IPS DF 4.7 (cell line): Measurements from ENCODE around the gene AFF3.

Experiments
- DNase-seq: peaks from one replicate; pipeline ENCODE4 v3.0.0-alpha.2; 2013; ENCODE audit warnings: low spot score; ENCODE audit errors: extremely low read depth

The AFF3 gene

DNA sequence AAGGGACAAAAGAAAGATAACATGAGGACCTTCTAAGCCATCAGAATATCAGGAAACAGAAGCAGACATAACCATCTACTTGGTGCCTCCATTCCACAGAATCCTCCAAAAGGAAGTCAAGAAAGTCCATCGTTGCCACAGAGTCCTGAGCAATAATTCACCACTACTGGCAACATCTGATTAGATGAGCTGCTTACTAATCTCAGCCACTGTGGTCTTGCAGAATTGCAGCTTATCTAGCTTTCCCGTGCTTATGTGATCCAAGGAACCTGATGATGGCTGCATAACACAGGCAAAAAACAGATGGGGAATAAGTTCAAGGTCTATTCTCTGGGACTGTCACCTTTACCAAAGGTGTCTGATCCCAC lies 278.5 kb downstream of the AFF3 start:
- no peak for DNase-seq

DNA sequence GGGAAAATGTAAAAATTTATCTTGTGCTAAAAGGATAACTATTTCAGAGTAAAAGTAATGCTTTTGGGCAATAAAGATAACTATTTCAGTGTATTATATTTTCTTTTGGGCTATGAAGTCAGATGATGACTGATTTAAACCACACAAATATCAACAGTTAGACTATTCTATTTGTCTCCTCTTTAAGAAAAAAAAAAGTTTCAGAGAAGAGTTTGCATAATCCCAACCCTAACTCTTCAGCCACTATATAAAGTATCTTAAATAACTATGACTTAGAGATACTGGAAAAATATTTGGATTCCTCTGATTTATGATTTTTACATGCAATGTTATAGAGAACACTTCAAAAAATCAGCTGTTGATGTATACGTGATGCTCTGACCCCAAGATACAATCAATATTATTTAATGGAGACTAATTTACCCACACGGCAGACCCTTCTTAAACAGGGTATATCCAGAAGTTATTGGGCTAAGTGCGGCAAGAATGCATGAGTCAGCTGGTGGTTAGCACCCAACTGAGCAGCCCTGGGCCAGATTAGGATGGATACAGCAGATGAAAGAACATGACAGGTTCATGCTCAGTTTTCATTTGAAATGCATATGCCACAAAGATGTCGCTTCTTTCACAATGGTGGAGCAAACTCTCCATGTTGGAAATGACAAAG lies 279.0 kb downstream of the AFF3 start:
- no peak for DNase-seq

DNA sequence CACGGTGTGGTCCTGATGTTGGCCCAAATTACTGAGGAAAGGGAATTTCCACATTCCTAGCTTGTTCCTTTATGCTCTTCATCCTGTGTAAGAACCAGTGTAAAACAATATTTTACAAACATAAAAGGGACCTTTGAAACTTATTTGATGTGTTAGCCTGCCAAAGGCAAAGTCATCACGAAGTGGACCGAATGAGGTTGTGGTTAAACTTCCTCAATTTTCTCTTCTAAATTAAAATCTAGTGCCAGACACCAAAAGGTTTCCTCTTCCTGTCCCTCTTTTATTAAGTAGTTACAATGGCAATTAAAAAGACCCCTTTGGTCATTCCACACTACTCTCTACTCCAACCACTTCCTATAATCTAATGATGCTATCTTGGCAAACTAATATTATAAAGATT lies 279.8 kb downstream of the AFF3 start:
- no peak for DNase-seq

DNA sequence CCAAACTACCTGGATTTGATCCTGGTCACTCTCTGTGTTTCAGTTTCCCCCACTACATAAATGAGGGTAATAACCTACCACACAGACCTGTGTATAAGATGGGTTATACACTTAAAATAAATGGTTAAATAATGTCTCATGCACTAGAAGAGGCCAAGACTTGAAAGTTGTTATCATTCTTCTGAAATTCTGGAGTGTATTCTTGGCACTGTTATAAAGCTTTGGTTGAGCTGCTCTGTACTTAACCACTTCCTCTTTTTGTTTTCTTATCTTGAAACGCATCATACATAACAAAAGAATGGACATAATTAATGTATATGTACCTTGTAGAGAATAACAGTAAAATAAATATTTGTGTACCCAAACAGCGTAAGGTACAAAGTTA lies 281.0 kb downstream of the AFF3 start:
- no peak for DNase-seq

DNA sequence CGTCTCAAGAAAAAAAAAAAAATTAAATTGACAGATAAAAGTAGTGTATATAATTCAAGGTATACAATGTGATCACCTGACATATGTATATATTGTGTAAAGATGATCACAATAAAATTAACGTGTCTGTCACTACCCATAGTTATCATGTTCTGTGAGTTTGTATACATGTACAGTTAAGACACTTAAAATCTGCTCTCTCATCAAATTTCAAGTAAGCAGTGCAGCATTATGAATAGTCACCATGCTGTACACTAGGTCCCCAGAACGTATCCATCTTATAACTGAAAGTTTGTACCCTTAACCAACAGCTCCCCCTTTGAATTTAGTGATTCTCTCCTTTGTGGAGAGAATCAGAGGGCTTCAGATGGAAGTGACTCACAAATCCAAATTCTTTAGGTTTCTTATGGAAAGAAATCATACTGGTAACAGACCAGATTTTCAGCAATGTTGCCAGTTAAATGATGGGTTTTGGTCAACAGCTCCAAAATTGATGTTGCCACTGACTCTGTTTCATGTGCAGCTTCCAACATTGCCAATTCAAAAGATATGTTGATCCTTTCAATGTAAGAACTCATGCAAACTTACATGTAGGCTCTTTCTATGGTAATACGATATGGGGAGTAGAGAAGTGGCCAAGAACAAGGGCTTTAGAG lies 281.5 kb downstream of the AFF3 start:
- no peak for DNase-seq

DNA sequence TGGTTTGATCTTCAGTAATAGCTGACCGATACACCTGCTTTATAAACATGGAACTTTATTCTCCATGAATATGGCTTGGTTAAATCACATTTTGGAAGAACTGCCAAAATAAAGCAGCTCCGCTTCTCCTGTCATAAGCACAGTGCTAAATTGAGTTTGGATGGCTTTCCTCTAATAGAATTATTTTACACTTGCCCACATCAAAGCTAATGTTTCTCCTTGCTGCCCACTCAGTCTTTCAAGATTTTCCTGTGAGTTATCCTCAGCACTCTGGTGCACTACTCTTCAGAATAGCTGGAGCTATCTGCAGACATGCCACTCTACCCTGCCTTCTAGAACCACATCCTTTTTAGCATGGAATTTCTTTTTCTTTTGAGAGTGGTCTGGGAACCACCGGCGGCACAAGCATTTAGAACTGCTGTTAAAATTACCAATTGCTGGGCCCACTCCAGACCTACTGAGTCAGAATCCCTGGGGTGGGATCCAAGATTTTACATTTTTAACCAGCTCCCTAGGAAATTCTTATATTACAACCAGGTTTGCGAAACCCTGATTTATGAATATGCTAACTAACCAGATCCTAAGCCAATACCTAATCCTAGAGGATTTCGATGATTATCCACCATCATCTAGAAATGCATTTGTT lies 283.3 kb downstream of the AFF3 start:
- DNase-seq: no peak

DNA sequence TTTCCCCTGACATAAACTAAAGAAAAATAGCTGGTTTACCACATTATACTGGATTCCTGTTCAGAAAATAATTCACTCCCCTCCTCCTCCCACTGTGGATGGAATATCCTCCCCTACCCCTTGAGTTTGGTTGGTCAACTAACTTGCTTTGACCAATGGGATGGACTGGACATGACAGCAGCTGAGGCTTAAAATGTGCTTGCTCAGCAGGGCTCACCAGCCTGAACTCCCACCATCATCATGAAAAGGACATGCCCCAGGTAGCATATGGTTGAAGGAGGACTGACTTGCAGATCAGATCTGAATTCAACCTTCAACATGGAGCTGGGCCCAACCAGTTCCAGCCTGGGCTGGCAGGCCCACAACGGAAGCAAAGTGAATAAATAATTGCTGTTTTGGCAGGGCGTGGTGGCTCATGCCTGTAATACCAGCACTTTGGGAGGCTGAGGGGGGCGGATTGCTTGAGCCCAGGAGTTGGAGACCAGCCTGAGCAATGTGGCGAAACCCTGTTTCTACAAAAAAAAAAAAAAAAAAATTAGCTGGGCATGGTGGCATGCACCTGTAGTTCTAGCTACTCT lies 284.4 kb downstream of the AFF3 start:
- no peak for DNase-seq

DNA sequence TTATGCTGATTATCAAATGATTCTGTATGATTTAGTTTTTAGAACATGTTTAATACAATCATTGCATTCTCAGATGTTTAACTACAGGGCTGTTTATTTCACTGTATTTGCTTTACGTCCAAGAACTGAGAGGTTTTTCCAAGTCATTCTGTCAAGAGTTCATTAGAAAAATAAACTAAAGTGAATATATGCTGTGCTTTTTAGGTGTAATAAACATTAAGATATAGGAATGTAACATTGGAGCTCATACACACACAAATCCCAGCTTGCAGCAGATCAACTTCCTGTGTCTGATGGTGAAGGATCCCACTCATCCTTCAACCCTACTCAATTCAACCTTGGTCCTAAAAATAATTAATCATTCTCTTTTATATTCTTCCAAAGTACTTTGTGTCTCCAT lies 285.0 kb downstream of the AFF3 start:
- no peak for DNase-seq

DNA sequence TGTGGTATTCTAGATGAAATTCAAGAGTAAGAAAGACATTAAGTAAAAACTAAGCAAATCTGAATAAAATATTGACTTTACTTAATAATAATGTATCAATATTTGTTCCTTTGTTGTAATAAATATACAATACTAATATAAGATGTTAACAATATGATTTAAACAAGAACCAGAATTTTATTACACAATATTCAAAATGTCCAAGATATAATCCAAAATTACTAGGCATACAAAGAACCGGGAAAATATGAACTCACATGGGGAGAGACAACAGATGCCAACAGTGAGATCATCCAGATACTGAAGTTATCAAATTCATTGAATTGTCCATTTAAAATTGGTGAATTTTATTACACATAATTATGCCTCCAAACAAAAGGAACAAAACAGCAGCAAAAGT lies 286.3 kb downstream of the AFF3 start:
- DNase-seq: no peak

DNA sequence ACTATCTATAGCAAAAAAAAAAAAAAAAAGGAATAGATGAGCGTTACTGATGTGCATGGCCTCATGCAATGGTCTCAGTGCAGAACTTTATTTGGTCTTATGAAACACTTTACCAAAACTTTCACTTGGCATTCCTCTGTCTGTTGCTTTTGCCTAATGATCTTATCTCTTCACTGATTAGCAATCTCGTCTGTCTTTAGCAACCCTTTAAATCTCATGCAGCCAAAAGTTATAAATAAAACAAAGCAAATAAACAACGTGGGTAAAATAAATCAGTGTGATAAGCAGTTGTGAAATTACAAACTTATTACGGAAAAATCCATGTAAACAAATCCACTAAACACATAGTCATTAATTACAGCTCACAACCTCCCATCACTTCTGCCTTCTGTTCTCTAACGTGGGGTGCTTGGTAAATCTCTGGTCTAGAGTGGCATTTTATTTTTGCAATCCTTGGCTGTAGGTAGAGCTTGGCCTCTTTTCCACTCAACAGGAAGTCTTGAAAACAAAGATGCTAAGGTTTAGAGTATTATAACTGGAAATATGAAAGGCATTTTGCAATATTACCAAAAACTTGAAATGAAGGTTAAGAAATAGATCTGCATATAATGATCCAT lies 288.0 kb downstream of the AFF3 start:
- DNase-seq: no peak

DNA sequence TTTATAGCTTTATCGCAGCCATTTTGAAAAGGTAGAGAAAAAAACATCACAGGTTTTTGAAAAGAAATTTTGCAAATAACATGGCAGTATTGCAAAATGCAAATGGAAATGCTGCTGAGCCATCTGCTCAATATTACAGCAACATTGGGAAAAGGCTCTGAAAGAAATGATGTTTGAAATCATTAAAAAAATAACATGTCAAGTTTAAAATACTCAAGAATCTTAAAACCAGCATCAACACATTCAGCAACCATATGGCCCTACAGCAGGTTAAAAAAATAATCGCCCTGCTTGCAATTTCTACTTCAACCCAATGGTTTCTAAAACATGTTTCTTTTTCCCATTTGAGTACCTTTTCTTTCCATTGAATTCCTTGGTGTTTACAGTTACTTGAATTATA lies 289.4 kb downstream of the AFF3 start:
- no peak for DNase-seq

DNA sequence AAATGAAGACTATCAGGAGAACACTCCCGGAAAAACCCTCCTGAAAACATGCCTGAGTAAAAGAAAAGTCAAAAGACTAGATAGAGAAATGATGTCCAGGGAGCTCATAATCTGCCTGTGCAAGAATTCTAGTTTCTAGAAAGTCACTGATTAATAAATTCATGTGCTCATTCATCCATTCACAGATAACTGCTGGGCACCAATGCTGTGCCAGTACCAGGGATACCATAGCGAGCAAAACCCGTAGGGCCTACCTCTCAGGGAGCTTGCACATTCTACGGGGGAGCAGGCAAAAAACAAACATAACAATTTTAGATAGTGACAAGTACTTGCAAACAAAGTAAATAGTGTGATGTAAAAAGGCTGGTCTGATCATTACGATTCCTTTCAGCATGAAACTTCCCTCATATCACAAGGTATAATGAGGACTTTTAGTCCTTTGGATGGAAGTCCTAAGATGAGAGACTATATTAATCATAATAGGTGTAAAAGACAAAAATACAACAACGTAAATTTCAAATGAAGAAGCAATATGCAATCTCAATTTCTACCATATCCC lies 289.9 kb downstream of the AFF3 start:
- DNase-seq: no peak

DNA sequence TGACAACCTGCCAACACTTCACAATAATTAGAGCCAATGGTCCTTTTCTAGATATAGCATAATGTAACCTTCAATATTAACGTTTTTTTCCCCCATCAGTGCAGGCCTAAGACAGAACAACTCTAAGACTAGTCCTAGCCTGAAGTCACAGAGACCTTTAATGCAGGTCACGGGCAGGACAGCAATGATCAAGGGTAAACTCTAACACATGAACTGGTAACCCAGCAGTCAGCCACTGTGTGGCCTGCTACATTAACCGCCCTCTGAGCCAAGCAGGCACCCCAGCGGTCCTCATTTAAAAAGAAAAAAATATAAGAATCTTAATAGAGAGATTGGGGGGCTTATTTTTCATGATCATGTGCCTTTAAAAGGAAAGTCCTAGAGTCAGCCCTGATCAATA lies 290.6 kb downstream of the AFF3 start:
- DNase-seq: no peak

DNA sequence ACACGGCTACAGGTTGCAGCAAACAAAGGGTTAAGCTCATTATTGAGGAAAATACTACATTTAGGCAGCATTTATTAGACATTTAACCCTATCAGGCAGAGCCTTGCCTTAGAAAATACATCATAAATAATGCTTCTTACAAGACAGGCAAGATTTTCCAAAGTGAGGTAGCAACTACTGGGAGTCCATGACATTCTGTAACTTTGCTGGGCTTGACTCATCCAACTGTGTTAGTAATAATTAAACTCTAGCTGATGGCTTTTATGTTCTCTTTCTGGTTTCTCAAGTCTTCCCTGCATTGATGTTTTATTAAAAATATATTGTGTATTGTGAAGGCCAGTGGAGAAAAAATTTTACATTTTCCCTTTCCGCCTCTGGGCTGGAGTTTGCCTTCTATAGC lies 291.3 kb downstream of the AFF3 start:
- no peak for DNase-seq

DNA sequence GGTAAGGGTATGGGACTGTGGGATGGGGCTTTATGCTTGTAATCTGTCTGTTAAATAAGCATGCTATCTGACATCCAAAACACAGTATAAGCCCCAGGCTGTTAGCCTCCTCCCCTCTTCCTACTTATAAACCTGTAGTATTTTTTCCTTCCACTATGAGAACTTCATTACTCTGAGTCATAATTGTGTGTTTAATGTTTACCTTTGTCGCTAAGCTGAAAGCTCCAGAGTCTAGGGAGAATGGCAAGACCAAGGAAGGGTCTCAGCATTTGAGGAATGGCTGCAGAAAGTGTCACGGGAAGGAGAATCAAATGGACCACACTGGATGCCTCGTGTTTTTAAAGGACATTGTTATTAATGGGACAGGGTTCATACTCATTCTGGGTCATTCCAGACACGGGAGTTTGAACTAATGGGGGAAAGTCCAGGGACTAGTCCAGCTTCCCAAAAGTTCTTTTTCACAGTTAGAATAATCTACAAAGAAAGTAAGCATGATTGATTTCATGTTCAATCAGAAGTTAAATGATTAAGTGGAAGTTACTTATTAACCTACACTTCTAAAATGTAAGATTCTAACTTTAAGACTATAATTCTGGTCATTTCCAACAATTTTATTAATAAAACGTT lies 292.2 kb downstream of the AFF3 start:
- DNase-seq: no peak

DNA sequence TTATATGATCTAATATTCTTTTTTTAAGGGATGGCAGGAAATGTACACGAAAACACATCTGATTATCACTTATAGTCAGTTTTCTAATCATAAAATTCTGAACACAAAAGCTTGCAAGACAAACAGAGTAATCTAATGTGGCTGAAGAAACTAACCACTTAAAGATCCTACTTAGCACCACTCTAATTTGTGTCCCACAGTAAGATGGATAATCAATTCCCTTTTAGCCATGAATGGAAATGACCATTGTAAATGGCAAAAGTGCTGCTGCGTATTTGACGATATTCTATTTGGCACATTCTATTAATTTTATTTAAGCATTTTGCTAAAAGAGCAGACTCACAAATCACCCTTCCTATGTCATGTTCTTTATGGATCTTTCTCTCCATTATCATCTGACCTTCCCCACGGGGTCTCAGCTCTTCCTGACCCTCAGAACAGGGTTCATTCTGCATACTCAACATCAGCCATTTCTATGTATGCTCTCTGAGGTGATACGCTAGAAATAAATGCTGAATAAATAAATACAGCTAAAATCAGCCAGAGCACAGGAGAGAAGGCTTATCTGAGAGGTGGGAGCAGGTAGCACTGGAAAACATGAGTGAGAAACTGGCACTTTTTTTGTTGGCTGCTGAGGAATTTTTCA lies 295.8 kb downstream of the AFF3 start:
- DNase-seq: no peak

DNA sequence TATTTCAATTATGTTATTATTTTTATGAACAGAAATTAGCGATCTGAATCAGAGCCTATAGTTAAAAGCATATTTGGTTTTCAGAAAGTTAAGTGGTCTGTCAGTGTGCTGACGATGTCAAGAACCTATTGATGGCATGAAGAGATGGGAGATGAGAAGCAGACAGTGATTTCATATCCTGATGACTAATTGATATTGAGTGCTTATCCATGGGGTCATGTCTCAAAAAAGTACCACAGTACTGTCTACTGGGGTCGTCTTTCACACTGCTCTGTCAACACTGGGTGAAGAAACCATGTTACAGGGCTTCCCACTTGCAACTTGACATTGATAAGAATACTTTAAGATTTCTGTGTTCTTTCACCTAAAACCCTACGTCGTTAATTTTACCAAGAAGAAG lies 297.1 kb downstream of the AFF3 start:
- no peak for DNase-seq

DNA sequence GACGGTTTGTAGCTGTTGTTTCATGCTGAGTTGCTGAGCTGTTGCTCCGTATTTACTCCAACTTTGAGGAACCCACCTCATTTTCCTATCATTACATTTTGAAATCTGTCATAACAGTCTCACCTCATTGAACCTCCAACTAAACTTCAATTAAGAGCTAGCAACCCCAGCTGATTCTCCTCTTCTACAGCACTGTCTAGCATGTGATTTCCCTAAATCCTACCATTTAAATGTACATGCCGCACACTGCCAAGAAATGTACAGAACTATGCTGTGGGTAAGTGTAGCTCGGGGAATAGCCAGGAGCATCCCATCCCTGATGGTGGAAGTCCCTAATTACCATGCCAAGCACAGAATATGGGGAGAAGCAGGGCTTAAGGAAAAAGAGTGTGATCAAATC lies 299.9 kb downstream of the AFF3 start:
- no peak for DNase-seq

DNA sequence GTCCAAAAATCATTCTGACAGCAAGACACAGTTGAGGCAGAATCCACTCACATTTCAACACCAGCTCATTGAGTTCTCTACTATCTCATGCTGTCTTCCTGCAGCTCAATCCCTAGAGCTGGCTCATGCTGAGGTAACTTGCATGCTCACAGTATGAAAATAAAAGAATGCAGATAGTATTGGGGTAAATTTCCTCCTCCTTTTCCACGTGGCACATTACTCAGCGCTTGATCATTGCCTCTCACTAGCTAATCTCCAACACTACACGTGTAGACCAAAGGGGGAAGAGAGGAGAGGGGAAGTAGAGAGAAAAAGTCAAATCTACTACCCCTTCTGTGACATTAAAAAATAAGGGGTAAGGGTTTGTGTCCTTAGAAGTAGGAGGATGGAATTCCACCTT lies 300.6 kb downstream of the AFF3 start:
- no peak for DNase-seq

DNA sequence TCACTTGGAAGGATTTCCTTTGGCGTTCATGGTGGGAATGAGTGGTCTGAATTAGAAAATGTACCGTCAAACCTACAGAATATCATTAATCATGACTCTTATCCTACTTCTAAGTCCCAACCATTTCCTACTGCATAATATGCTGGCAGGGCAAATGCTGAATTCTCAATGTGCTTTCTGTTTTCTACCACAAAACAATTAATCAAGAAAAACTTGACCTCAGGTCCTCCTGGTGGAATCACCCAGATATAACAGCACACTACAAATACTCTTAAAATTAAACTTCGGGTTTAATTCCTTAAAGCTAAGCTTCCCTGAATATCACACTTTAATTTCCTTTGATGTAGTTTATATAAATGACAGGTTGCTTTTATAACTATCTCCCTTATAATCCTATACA lies 301.6 kb downstream of the AFF3 start:
- no peak for DNase-seq
